ENCODE data around the gene NEGR1.

NEGR1 gene

GRCh38 chr1:71956613-71957285 lies 325.6 kb downstream of the NEGR1 start:
- DNase-seq (ENCODE audit: low spot score in 2 of 2), result no peak
- no peaks in the 10 kb centered on the region for H3K9me3 ChIP-seq
- peaks cover 2% of the 10 kb centered on the region for H3K4me1 ChIP-seq
- no peaks in the 10 kb centered on the region for H3K27me3 ChIP-seq (ENCODE audit: low read depth)
- in situ Hi-C loops (cut with MboI; ENCODE audit: low sequenced_read_pairs), result no loop called here
- no peaks in the 10 kb centered on the region for H3K36me3 ChIP-seq (replicated peaks)
- no peak overlapping the region for H3K4me3 ChIP-seq

DNA sequence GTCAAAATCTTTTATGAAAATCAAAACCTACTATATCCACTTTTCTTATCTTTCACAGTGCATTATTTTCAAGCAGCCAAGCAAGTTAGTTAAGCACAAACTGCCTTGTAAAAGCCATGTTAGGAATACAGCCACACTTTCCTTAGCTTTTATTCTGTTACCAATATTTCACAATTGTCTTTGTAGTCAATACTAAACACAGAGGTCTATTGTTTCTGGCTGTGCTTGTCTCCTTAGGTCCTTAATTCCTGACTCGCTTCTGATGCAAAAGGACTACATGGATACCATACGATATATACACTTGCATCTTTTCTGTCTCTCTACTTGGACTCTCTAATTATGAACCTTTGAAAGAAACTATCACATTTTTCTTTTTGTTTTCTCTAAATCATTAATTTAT lies 331.8 kb downstream of the NEGR1 start:
- in situ Hi-C loops (cut with MboI; ENCODE audit: low sequenced_read_pairs), result no loop called here
- Histone ChIP-seq H3K36me3 (replicated peaks) (no peaks in the 10 kb centered on the region), H3K27me3 (ENCODE audit: low read depth) (0 out of 2 replicates have a peak, but pooled peaks cover under 1% of the 10 kb centered on the region)

GRCh38 chr1:71949681-71950080 lies 332.7 kb downstream of the NEGR1 start:
- 0 out of 2 replicates have a peak, but pooled peaks cover 2% of the 10 kb centered on the region for H3K27me3 ChIP-seq (ENCODE audit: low read depth)
- in situ Hi-C loops (cut with MboI; ENCODE audit: low sequenced_read_pairs), result no loop called here
- H3K4me3 ChIP-seq, result no peak overlapping the region
- DNase-seq (ENCODE audit: low spot score in 2 of 2), result no peak
- H3K9me3 ChIP-seq, result no peaks in the 10 kb centered on the region
- H3K36me3 ChIP-seq (replicated peaks), result no peaks in the 10 kb centered on the region
- H3K4me1 ChIP-seq, result no peaks in the 10 kb centered on the region; the same call in 1 of the 2 replicates

More for the DNA sequence above, 331.8 kb downstream of the NEGR1 start:
- no peaks in the 10 kb centered on the region for H3K9me3 ChIP-seq
- DNase-seq (ENCODE audit: low spot score in 2 of 2), result no peak
- H3K4me1 ChIP-seq, result no peaks in the 10 kb centered on the region; the same call in 1 of the 2 replicates
- no peak overlapping the region for H3K4me3 ChIP-seq

DNA sequence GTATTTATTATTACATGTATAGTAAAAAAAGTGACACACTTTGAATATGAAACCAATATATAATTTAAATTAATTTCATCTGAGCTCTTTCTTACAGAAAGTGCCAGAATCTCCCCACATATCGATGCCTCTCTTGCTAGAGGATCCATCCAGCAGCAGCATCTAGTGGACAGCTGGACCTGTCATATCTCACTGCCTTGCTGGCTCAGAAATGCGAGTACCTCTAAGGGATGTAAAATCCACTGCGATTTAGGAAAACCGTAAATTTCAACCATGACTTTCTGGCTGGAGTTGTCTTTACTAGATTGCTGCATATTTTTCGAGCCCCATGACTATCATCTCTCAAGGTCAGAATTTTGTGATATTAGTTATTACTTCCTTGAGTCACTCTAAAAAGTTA lies 333.8 kb downstream of the NEGR1 start:
- Histone ChIP-seq H3K4me1 (no peaks in the 10 kb centered on the region; the same call in 1 of the 2 replicates), H3K27me3 (ENCODE audit: low read depth) (0 out of 2 replicates have a peak, but pooled peaks cover 2% of the 10 kb centered on the region), H3K4me3 (no peak overlapping the region), H3K9me3 (no peaks in the 10 kb centered on the region), H3K36me3 (replicated peaks) (no peaks in the 10 kb centered on the region)
- in situ Hi-C loops (cut with MboI; ENCODE audit: low sequenced_read_pairs), result no loop called here
- DNase-seq (ENCODE audit: low spot score in 2 of 2), result no peak

DNA sequence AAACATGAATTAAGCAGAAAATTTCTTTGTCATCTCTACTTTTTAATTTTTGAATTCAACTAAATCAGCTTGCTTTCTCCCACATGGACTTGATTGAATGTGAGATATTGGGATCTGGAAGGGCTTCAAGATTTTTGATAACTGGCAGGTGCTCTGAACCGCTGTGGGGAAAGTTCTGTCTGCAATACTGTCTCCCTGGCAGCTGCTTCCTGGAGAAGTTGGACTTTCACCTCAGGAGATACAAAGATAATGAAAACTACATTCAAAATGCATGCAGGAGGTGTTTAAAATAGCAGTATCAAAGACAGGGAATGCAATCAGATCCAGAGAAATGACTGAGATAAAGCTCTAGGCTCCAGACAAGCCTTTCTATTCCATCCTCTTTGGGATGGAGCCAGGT lies 338.3 kb downstream of the NEGR1 start:
- H3K9me3 ChIP-seq, result no peaks in the 10 kb centered on the region
- in situ Hi-C loops (cut with MboI; ENCODE audit: low sequenced_read_pairs), result no loop called here
- DNase-seq (ENCODE audit: low spot score in 2 of 2), result no peak
- H3K36me3 ChIP-seq (replicated peaks), result no peaks in the 10 kb centered on the region
- no peaks in the 10 kb centered on the region for H3K4me1 ChIP-seq
- H3K4me3 ChIP-seq, result no peak overlapping the region
- H3K27me3 ChIP-seq (ENCODE audit: low read depth), result 0 out of 2 replicates have a peak, but pooled peaks cover 2% of the 10 kb centered on the region

GRCh38 chr1:71940261-71940660 lies 342.1 kb downstream of the NEGR1 start:
- H3K36me3 ChIP-seq (replicated peaks), result no peaks in the 10 kb centered on the region
- no peak overlapping the region for H3K4me3 ChIP-seq
- no peak for DNase-seq (ENCODE audit: low spot score in 2 of 2)
- in situ Hi-C loops (cut with MboI; ENCODE audit: low sequenced_read_pairs), result no loop called here
- no peaks in the 10 kb centered on the region for H3K9me3 ChIP-seq
- H3K4me1 ChIP-seq, result no peaks in the 10 kb centered on the region
- no peaks in the 10 kb centered on the region for H3K27me3 ChIP-seq (ENCODE audit: low read depth)

GRCh38 chr1:71930511-71930910 lies 351.8 kb downstream of the NEGR1 start:
- in situ Hi-C loops (cut with MboI; ENCODE audit: low sequenced_read_pairs), result no loop called here
- peaks cover 3% of the 10 kb centered on the region; the same call in 1 of the 2 replicates for H3K4me1 ChIP-seq
- H3K9me3 ChIP-seq, result no peaks in the 10 kb centered on the region
- H3K36me3 ChIP-seq (replicated peaks), result no peaks in the 10 kb centered on the region
- H3K27me3 ChIP-seq (ENCODE audit: low read depth), result no peaks in the 10 kb centered on the region
- H3K4me3 ChIP-seq, result no peak overlapping the region
- DNase-seq (ENCODE audit: low spot score in 2 of 2), result no peak

DNA sequence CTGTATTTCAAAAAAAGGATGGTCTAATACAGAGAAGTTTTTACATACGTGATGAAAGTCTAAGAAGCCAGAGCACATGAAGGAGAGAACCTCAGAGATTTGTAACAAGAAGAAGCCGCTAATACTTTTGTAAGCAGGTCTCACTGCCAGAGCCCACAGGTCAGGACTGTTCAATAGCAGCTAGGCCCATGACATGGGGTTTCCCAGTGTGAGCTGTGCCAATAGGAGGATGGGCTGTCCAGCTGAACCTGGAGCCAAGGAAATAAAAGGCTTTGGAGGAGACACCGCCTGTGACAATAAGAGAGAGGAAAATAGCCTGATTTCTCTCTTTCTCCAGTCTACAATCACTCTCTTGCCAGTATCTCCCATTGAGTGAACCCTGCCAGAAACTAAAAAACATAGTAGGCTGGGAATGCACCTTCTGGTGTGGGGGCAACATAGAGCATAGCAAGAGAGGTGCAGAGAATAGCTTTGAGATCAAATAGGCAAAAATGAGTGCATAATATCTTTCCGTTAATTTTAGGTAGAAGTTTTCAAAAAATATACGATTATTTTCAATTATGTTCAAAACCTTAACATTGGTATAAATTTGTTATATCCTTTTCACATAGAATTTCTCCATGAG lies 360.3 kb downstream of the NEGR1 start:
- no peaks in the 10 kb centered on the region for H3K27me3 ChIP-seq (ENCODE audit: low read depth)
- no peaks in the 10 kb centered on the region for H3K9me3 ChIP-seq
- H3K4me1 ChIP-seq, result no peaks in the 10 kb centered on the region
- no peak overlapping the region for H3K4me3 ChIP-seq
- in situ Hi-C loops (cut with MboI; ENCODE audit: low sequenced_read_pairs), result no loop called here
- no peaks in the 10 kb centered on the region for H3K36me3 ChIP-seq (replicated peaks)
- DNase-seq (ENCODE audit: low spot score in 2 of 2), result no peak

DNA sequence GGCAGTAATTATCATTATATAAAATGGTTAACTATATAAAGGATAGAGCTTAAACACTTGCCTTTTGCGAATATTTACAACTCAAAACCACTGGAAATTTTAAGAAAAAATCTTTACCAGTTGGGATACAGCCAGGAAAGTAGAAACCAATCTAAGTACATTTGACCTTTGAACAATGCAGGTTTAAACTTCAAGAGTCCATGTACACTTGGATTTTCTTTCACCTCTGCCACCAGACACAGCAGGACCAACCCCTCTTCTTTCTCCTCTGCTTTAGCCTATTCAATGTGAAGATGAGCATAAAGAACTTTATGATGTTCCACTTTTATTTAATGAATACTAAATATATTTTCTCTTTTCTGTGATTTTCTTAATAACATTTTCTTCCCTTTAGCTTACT lies 361.1 kb downstream of the NEGR1 start:
- Histone ChIP-seq H3K9me3 (no peaks in the 10 kb centered on the region), H3K4me3 (no peak overlapping the region), H3K27me3 (ENCODE audit: low read depth) (no peaks in the 10 kb centered on the region), H3K4me1 (no peaks in the 10 kb centered on the region), H3K36me3 (replicated peaks) (no peaks in the 10 kb centered on the region)
- in situ Hi-C loops (cut with MboI; ENCODE audit: low sequenced_read_pairs), result no loop called here
- no peak for DNase-seq (ENCODE audit: low spot score in 2 of 2)

GRCh38 chr1:71920556-71920955 lies 361.8 kb downstream of the NEGR1 start:
- Histone ChIP-seq H3K4me3 (no peak overlapping the region), H3K9me3 (no peaks in the 10 kb centered on the region), H3K4me1 (no peaks in the 10 kb centered on the region), H3K36me3 (replicated peaks) (no peaks in the 10 kb centered on the region), H3K27me3 (ENCODE audit: low read depth) (no peaks in the 10 kb centered on the region)
- DNase-seq (ENCODE audit: low spot score in 2 of 2), result no peak
- in situ Hi-C loops (cut with MboI; ENCODE audit: low sequenced_read_pairs), result no loop called here

DNA sequence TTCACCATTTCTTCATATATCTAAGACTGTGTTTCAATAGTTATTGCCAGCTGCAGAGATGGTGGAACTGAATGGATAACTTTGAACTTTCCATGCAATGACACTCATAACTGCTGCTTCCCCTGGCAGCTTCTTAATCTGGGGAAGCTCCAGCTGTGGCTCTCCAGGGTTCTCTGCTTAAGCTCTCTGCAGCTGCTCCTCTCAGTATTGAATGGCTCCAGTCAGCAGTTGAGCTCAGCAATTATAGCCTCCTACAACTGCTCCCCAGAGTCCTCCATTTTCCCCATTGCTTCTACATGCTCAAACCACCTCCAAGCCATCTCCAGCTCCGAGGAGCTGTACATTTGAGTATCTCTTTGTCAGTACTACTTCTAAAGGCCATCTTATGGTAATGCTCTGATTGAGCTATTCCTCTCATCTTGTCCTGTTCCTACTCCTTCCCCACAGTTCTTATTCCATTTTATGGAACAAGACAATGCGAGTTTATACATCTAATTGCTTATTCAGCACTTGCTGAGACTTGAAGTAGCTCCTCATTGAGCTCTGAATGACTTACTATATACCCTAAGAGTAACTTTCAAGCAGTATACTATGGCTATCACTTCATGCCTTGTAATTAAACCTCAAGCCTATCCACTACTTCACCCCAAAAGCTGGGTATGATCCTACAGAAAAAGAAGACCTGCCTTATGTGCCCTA lies 362.4 kb downstream of the NEGR1 start:
- H3K36me3 ChIP-seq (replicated peaks), result no peaks in the 10 kb centered on the region
- H3K4me1 ChIP-seq, result no peaks in the 10 kb centered on the region
- H3K27me3 ChIP-seq (ENCODE audit: low read depth), result no peaks in the 10 kb centered on the region
- no peaks in the 10 kb centered on the region for H3K9me3 ChIP-seq
- no peak overlapping the region for H3K4me3 ChIP-seq
- in situ Hi-C loops (cut with MboI; ENCODE audit: low sequenced_read_pairs), result no loop called here
- DNase-seq (ENCODE audit: low spot score in 2 of 2), result no peak

- Histone ChIP-seq H3K27me3 (ENCODE audit: low read depth) (no peaks in the 10 kb centered on the region), H3K36me3 (replicated peaks) (no peaks in the 10 kb centered on the region), H3K4me3 (no peak overlapping the region), H3K4me1 (peaks cover 3% of the 10 kb centered on the region; the same call in 1 of the 2 replicates), H3K9me3 (no peaks in the 10 kb centered on the region)
- in situ Hi-C loops (cut with MboI; ENCODE audit: low sequenced_read_pairs), result no loop called here
- no peak for DNase-seq (ENCODE audit: low spot score in 2 of 2)
Measured at GRCh38 chr1:71918630-71919029, 363.7 kb downstream of the NEGR1 start.

GRCh38 chr1:71916894-71917293 lies 365.4 kb downstream of the NEGR1 start:
- Histone ChIP-seq H3K27me3 (ENCODE audit: low read depth) (no peaks in the 10 kb centered on the region), H3K9me3 (no peaks in the 10 kb centered on the region), H3K4me1 (peaks cover 5% of the 10 kb centered on the region; the same call in 1 of the 2 replicates), H3K4me3 (no peak overlapping the region), H3K36me3 (replicated peaks) (no peaks in the 10 kb centered on the region)
- in situ Hi-C loops (cut with MboI; ENCODE audit: low sequenced_read_pairs), result no loop called here
- no peak for DNase-seq (ENCODE audit: low spot score in 2 of 2)

GRCh38 chr1:71914626-71915025 lies 367.7 kb downstream of the NEGR1 start:
- Histone ChIP-seq H3K36me3 (replicated peaks) (no peaks in the 10 kb centered on the region), H3K27me3 (ENCODE audit: low read depth) (no peaks in the 10 kb centered on the region), H3K4me3 (no peak overlapping the region), H3K9me3 (no peaks in the 10 kb centered on the region), H3K4me1 (peaks cover 5% of the 10 kb centered on the region; the same call in 1 of the 2 replicates)
- in situ Hi-C loops (cut with MboI; ENCODE audit: low sequenced_read_pairs), result no loop called here
- no peak for DNase-seq (ENCODE audit: low spot score in 2 of 2)

Measured in HAP-1 (cell line).